ENCODE measurements around the gene WDR86.
A peak's percentile ranks its signal among the peaks of the same experiment; 100 is the strongest.

Gene WDR86

GRCh38 chr7:151427705-151428377, 18.0 kb upstream of the WDR86 start:
- no peak for DNase-seq

GRCh38 chr7:151426904-151427704, 17.3 kb upstream of the WDR86 start:
- DNase-seq, result no peak

- no peak for DNase-seq
Measured at GRCh38 chr7:151426441-151426903, 16.6 kb upstream of the WDR86 start.

- DNase-seq, result no peak
Measured at GRCh38 chr7:151425670-151426440, 16.0 kb upstream of the WDR86 start.

- DNase-seq, result no peak
Measured at GRCh38 chr7:151424799-151425198, 15.0 kb upstream of the WDR86 start.

- DNase-seq, result no peak
Measured at GRCh38 chr7:151423936-151424335, 14.1 kb upstream of the WDR86 start.

- DNase-seq, result no peak
Measured at GRCh38 chr7:151423226-151423625, 13.4 kb upstream of the WDR86 start.

GRCh38 chr7:151422212-151422611, 12.4 kb upstream of the WDR86 start:
- DNase-seq, result no peak

- DNase-seq, result no peak
Measured at GRCh38 chr7:151420144-151420543, 10.3 kb upstream of the WDR86 start.

GRCh38 chr7:151416941-151417315, 7.1 kb upstream of the WDR86 start:
- DNase-seq, result no peak

GRCh38 chr7:151416112-151416940, 6.5 kb upstream of the WDR86 start:
- DNase-seq, result no peak

GRCh38 chr7:151415375-151416105, 5.7 kb upstream of the WDR86 start:
- DNase-seq, result no peak

- no peak for DNase-seq
Measured at GRCh38 chr7:151413241-151413640, 3.4 kb upstream of the WDR86 start.

GRCh38 chr7:151412318-151412717, 2.5 kb upstream of the WDR86 start:
- DNase-seq, result no peak

- DNase-seq, result no peak
Measured at GRCh38 chr7:151411551-151411950, 1.7 kb upstream of the WDR86 start.

GRCh38 chr7:151410405-151411390, 860 bp upstream of the WDR86 start:
- DNase-seq, result peak in 1 of 5 experiments; percentile 59

- DNase-seq, result peak; percentile 31 to 93 (median 71)
Measured at GRCh38 chr7:151408839-151409666, 785 bp downstream of the WDR86 start.

GRCh38 chr7:151408498-151408838, 1.4 kb downstream of the WDR86 start:
- no peak for DNase-seq

- DNase-seq, result no peak
Measured at GRCh38 chr7:151406886-151407583, 2.8 kb downstream of the WDR86 start.
